ENCODE measurements around the gene JAGN1.

The JAGN1 gene

DNA sequence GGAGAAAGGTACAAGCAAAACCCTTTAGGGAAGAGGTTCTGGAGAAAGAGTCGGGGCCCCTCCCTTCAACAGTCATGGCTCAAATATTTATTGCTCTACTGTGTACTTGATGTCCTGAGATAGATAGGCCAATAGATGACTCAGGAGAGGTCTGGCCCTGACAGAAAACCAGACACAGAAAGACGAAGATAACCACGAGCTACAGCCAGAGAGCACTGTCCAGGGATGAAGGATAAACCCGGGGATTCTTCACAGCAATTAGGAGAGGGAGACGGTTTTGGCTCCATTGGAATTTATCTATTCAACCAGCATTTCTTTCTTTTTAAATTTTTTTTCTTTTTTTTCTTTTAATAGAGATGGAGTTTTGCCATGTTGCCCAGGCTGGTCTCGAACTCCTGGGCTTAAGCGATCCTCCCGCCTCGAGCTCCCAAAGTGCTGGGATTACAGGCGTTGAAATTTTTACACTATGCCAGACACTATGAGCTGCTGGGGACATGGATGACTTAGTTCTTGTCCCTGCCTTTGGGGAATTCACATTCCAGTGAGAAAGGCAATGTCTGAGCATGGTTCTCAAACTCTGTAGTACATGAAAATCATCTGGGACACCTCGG, 5.8 kb upstream of the JAGN1 start:
- no peaks in the 10 kb centered on the region for H3K27me3 ChIP-seq
- H3K36me3 ChIP-seq = no peaks in the 10 kb centered on the region
- H3K4me3 ChIP-seq = no peak overlapping the region
- H3K4me1 ChIP-seq = no peaks in the 10 kb centered on the region
- H3K27ac ChIP-seq = no peak overlapping the region
- TF ChIP-seq, protein P1, sequence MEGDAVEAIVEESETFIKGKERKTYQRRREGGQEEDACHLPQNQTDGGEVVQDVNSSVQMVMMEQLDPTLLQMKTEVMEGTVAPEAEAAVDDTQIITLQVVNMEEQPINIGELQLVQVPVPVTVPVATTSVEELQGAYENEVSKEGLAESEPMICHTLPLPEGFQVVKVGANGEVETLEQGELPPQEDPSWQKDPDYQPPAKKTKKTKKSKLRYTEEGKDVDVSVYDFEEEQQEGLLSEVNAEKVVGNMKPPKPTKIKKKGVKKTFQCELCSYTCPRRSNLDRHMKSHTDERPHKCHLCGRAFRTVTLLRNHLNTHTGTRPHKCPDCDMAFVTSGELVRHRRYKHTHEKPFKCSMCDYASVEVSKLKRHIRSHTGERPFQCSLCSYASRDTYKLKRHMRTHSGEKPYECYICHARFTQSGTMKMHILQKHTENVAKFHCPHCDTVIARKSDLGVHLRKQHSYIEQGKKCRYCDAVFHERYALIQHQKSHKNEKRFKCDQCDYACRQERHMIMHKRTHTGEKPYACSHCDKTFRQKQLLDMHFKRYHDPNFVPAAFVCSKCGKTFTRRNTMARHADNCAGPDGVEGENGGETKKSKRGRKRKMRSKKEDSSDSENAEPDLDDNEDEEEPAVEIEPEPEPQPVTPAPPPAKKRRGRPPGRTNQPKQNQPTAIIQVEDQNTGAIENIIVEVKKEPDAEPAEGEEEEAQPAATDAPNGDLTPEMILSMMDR (IDR thresholded peaks at IDR 0.05) = no peak
- H3K9me3 ChIP-seq = no peaks in the 10 kb centered on the region
- no peak for DNase-seq
- intact Hi-C loops (cut with DNase I; ENCODE audit: low total_unique reads) = no loop called here

GRCh38 chr3:9886328-9886727, 4.1 kb upstream of the JAGN1 start:
- TF ChIP-seq, protein P1 (IDR thresholded peaks at IDR 0.05) = no peak
- intact Hi-C loops (cut with DNase I; ENCODE audit: low total_unique reads) = no loop called here

GRCh38 chr3:9887480-9887879, 2.9 kb upstream of the JAGN1 start:
- no peaks in the 10 kb centered on the region for H3K9me3 ChIP-seq
- peaks cover 0 to 16% (median 14%) of the 10 kb centered on the region in 4 donors for H3K4me1 ChIP-seq
- H3K27me3 ChIP-seq = no peaks in the 10 kb centered on the region
- peaks cover 0 to 1% (median 0%) of the 10 kb centered on the region in 3 donors for H3K36me3 ChIP-seq
- no peak overlapping the region for H3K27ac ChIP-seq
- TF ChIP-seq, protein P1 (IDR thresholded peaks at IDR 0.05) = no peak
- no peak overlapping the region for H3K4me3 ChIP-seq
- DNase-seq = no peak
- intact Hi-C loops (cut with DNase I; ENCODE audit: low total_unique reads) = no loop called here

More at GRCh38 chr3:9886328-9886727, 4.1 kb upstream of the JAGN1 start:
- Histone ChIP-seq H3K9me3 (no peaks in the 10 kb centered on the region), H3K4me3 (no peak overlapping the region), H3K36me3 (no peaks in the 10 kb centered on the region), H3K4me1 (peaks cover 0 to 8% (median 5%) of the 10 kb centered on the region in 4 donors), H3K27me3 (no peaks in the 10 kb centered on the region), H3K27ac (no peak overlapping the region)
- DNase-seq = no peak

DNA sequence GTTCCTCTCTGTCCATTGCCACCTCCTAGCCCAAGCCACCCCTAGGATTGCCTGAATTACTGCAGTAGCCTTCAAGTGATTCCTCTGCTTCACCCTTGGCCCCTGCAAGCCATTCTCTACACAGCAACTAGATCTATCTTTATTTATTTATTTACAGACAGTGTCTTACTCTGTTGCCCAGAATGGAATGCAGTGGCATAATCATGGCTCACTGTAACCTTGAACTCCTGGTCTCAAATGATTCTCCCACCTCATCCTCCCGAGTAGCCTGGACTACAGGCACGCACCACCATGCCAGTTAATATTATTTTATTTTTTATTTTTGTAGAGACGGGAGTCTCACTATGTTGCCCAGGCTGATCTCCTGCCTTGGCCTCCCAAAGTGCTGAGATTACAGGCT, 1.9 kb upstream of the JAGN1 start:
- Histone ChIP-seq H3K36me3 (peaks cover 10 to 12% (median 10%) of the 10 kb centered on the region in 3 donors), H3K27ac (no peak overlapping the region), H3K27me3 (no peaks in the 10 kb centered on the region), H3K4me3 (no peak overlapping the region), H3K9me3 (no peaks in the 10 kb centered on the region), H3K4me1 (peaks cover 0 to 21% (median 17%) of the 10 kb centered on the region in 4 donors)
- DNase-seq = no peak
- intact Hi-C loops (cut with DNase I; ENCODE audit: low total_unique reads) = no loop called here
- TF ChIP-seq, protein P1 (IDR thresholded peaks at IDR 0.05) = no peak

DNA sequence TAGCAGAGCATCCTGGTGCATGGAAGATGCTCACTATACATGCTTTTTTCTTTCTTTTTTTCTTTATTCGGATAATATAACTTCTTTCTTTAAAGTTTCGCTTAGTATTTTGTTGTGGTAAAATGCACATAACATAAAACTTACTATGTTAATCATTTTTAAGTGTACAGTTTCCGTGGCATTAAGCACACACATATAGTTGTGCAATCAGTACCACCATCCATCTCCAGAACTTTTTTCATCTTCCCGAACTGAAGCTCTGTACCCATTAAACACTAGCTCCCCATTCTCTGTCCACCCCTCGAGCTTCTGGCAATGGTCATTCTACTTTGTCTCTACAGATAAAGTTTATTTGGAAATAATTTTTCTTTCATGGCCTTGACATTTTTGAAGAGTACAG, 1.0 kb upstream of the JAGN1 start:
- TF ChIP-seq, protein P1 (IDR thresholded peaks at IDR 0.05) = no peak
- peaks cover 12 to 15% (median 14%) of the 10 kb centered on the region in 3 donors for H3K36me3 ChIP-seq
- peak overlapping the region in 1 of 2 donors; percentile 92 for H3K27ac ChIP-seq
- no peaks in the 10 kb centered on the region for H3K27me3 ChIP-seq
- H3K9me3 ChIP-seq = no peaks in the 10 kb centered on the region
- peaks cover 0 to 28% (median 21%) of the 10 kb centered on the region in 4 donors for H3K4me1 ChIP-seq
- no peak overlapping the region for H3K4me3 ChIP-seq
- no peak for DNase-seq
- intact Hi-C loops (cut with DNase I; ENCODE audit: low total_unique reads) = no loop called here
